HL-60 (cell line): Measurements from ENCODE around the gene GRK1.
A peak's percentile ranks its signal among the peaks of the same experiment; 100 is the strongest.

Source experiments
- DNase-seq, 2 experiments: peaks; one replicate each; pipeline ENCODE4 v3.0.0-alpha.2; 2010 to 2020; ENCODE audit warnings: low read depth in 1 of 2, low spot score in 1 of 2
- H3K27ac ChIP-seq: fragments of 250-450 bp; sonication (Bioruptor Pico); replicated peaks from 2 replicates; pipeline ENCODE4 v1.5.1; 2020; ENCODE audit warnings: mild to moderate bottlenecking, moderate library complexity
- H3K27me3 ChIP-seq: fragments of 250-450 bp; sonication (Bioruptor Pico); 2 replicates; pipeline ENCODE4 v1.5.1; 2021; ENCODE audit warnings: mild to moderate bottlenecking, moderate library complexity; ENCODE audit not compliant: insufficient read depth, poor library complexity, severe bottlenecking
- H3K4me3 ChIP-seq: replicated peaks from 2 replicates; pipeline ENCODE4 v1.5.1; 2011; ENCODE audit warnings: mild to moderate bottlenecking, control low read depth, low read length; ENCODE audit not compliant: insufficient read depth
- GABPA ChIP-seq: IDR thresholded peaks from 2 replicates; pipeline ENCODE4 v1.6.1; 2012; ENCODE audit warnings: low read depth
- POLR2AphosphoS5 ChIP-seq: IDR thresholded peaks from 2 replicates; pipeline ENCODE4 v1.6.1; 2012; ENCODE audit warnings: low read depth
- SPI1 ChIP-seq: IDR thresholded peaks from 2 replicates; pipeline ENCODE4 v1.6.1; 2012; ENCODE audit warnings: low read depth, mild to moderate bottlenecking, borderline replicate concordance
- TF ChIP-seq, protein P1 (sequence below): IDR thresholded peaks from 2 replicates; pipeline ENCODE4 v1.6.1; 2012; ENCODE audit warnings: low read depth; ENCODE audit not compliant: insufficient replicate concordance
- TF ChIP-seq, protein P2 (sequence below): IDR thresholded peaks from one replicate; pipeline ENCODE4 v1.5.1; 2011; ENCODE audit warnings: low read length, control low read depth, inconsistent platforms; ENCODE audit not compliant: insufficient read depth

Gene GRK1

DNA sequence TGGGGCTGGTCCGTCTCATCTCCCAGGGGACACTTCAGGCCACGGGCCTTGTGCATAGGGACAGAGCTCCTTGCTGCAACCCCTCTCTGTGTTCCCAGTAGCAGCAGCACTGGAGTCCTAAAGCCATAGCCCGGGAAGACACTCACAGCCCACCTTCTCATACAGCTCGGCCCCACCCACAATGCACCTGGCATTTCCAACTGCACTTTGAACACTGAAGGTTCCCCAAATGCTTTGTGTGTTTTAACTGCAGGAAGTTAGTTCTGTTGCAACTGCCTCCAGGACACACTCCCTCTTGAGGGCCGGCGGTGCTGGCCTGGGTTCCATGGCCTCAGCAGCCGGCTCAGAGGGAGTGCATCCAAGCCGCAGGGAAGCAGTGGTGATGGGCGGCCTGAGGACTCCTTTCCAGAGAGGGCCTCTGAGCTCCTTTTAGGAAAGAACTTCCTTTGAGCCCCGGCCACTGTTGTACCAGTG, 69.3 kb downstream of the GRK1 start:
- Histone ChIP-seq H3K4me3 (no peak overlapping the region), H3K27me3 (no peaks in the 10 kb centered on the region), H3K27ac (peak overlapping the region; percentile 83)
- DNase-seq, result peak; percentile 74 to 93
- peak; percentile 85 for TF ChIP-seq POLR2AphosphoS5
- TF ChIP-seq, protein P1, sequence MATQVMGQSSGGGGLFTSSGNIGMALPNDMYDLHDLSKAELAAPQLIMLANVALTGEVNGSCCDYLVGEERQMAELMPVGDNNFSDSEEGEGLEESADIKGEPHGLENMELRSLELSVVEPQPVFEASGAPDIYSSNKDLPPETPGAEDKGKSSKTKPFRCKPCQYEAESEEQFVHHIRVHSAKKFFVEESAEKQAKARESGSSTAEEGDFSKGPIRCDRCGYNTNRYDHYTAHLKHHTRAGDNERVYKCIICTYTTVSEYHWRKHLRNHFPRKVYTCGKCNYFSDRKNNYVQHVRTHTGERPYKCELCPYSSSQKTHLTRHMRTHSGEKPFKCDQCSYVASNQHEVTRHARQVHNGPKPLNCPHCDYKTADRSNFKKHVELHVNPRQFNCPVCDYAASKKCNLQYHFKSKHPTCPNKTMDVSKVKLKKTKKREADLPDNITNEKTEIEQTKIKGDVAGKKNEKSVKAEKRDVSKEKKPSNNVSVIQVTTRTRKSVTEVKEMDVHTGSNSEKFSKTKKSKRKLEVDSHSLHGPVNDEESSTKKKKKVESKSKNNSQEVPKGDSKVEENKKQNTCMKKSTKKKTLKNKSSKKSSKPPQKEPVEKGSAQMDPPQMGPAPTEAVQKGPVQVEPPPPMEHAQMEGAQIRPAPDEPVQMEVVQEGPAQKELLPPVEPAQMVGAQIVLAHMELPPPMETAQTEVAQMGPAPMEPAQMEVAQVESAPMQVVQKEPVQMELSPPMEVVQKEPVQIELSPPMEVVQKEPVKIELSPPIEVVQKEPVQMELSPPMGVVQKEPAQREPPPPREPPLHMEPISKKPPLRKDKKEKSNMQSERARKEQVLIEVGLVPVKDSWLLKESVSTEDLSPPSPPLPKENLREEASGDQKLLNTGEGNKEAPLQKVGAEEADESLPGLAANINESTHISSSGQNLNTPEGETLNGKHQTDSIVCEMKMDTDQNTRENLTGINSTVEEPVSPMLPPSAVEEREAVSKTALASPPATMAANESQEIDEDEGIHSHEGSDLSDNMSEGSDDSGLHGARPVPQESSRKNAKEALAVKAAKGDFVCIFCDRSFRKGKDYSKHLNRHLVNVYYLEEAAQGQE, result no peak

DNA sequence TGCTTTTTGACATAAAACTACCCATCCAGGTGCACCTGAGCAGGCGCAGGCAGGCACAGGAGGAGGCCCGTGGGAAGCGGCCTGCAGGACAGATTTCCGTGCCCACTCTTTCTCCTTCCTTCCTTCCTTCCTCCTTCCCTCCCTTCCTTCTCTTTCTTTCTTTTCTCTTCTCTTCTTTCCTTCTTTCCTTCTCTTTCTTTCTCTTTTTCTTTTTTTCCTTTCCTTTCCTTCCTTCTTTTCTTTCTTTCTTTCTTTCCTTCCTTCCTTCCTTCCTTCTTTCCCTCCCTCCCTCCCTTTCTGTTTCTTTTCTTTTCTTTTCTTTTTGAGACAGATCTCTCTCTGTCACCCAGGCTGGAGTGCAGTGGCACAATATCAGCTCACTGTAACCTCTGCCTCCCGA, 70.8 kb downstream of the GRK1 start:
- no peak for DNase-seq
- H3K4me3 ChIP-seq, result no peak overlapping the region
- H3K27me3 ChIP-seq, result no peaks in the 10 kb centered on the region
- H3K27ac ChIP-seq, result no peak overlapping the region
- TF ChIP-seq, protein P1, result no peak
- no peak for TF ChIP-seq SPI1
- TF ChIP-seq, protein P2, sequence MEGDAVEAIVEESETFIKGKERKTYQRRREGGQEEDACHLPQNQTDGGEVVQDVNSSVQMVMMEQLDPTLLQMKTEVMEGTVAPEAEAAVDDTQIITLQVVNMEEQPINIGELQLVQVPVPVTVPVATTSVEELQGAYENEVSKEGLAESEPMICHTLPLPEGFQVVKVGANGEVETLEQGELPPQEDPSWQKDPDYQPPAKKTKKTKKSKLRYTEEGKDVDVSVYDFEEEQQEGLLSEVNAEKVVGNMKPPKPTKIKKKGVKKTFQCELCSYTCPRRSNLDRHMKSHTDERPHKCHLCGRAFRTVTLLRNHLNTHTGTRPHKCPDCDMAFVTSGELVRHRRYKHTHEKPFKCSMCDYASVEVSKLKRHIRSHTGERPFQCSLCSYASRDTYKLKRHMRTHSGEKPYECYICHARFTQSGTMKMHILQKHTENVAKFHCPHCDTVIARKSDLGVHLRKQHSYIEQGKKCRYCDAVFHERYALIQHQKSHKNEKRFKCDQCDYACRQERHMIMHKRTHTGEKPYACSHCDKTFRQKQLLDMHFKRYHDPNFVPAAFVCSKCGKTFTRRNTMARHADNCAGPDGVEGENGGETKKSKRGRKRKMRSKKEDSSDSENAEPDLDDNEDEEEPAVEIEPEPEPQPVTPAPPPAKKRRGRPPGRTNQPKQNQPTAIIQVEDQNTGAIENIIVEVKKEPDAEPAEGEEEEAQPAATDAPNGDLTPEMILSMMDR, result no peak
- TF ChIP-seq GABPA, result no peak
- no peak for TF ChIP-seq POLR2AphosphoS5

DNA sequence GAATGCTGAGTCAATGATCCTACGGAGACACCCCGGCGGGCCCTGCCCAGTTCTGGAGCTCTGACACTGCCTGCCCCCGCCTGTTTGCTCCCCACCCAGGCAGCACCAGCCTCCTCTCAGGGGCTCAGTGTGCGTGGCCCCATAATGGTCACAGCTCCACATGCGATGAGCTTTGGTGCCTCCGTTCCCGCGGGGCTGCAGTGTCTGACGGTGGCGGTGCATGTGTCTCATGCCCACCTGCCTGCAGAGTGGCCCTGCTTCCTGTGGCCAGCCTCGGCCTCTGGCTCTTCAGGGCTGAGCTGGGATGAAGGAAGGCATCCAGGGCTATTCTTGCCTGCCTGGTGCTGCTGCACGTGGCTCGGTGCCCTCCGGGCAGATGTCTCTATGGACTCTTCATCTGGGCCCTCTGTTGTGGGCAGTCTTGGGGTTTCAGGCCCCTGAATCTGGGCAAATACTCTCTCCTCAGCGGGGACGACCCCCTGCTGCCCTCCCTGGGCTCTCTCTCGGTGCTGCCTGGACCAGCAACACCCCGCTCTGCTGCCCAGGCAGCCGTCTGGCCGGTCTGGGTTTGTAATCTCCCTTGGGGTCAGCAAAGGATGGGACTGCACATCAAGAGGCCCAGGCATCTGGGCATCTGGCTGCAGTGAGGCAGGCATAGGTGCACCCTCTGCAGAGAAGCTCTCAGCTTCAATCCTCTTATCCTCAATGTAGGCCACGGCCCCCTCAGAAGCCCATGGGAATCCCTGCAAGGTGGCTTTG, 72.7 kb downstream of the GRK1 start:
- TF ChIP-seq GABPA (no peak), SPI1 (no peak), POLR2AphosphoS5 (no peak)
- TF ChIP-seq, protein P1, result no peak
- TF ChIP-seq, protein P2, result no peak
- DNase-seq, result no peak
- Histone ChIP-seq H3K4me3 (no peak overlapping the region), H3K27me3 (no peaks in the 10 kb centered on the region), H3K27ac (no peak overlapping the region; the same call in 1 of the 2 replicates)
